Tibial artery (tissue), 4 donors: ENCODE results near the gene TTC7B.

ENCODE experiments used
- DNase-seq, 2 donors: peaks; one replicate each; pipeline ENCODE4 v3.0.0-alpha.2; 2019
- H3K27ac ChIP-seq, 2 donors: fragments of 200-600 bp; sonication (generic) in 1 of 2; 1 replicate in 1 of 2; 2 replicates in 1 of 2; pipeline ENCODE4 v1.5.1; 2018 to 2019; ENCODE audit warnings: mild to moderate bottlenecking in 1 of 2
- H3K27me3 ChIP-seq, 2 donors: fragments of 200-600 bp; sonication (generic) in 1 of 2; one replicate each; pipeline versions ENCODE4 v1.5.1 to v1.6.0; 2016 to 2019
- H3K36me3 ChIP-seq, 3 donors: fragments of 200-600 bp; sonication (generic) in 2 of 3; one replicate each; pipeline ENCODE4 v1.5.1; 2016 to 2019; ENCODE audit warnings: mild to moderate bottlenecking in 2 of 3
- H3K4me1 ChIP-seq, 4 donors: fragments of 200-600 bp; sonication (generic) in 2 of 4; 1 replicate in 3 of 4; 2 replicates in 1 of 4; pipeline ENCODE4 v1.5.1; 2016 to 2019
- H3K4me3 ChIP-seq, 2 donors: fragments of 200-600 bp; sonication (generic) in 1 of 2; 1 replicate in 1 of 2; 2 replicates in 1 of 2; pipeline ENCODE4 v1.5.1; 2018 to 2019; ENCODE audit warnings: mild to moderate bottlenecking in 2 of 2
- H3K9me3 ChIP-seq, 3 donors: fragments of 200-600 bp; sonication (generic) in 1 of 3; one replicate each; pipeline ENCODE4 v1.5.1; 2016 to 2019
- intact Hi-C: fragments of 100-400 bp; cut with DNase I; formaldehyde crosslinking; loops from one replicate; pipeline ENCODE4 v1.15.0; 2023; ENCODE audit warnings: low total_unique reads
- TF ChIP-seq, protein P1 (sequence below), 2 experiments: fragments of 200-600 bp in 1 of 2; fragments of 450-650 bp in 1 of 2; IDR thresholded peaks; one replicate each; pipeline ENCODE4 v1.5.1; 2017 to 2019; ENCODE audit warnings: antibody characterized with exemption in 2 of 2, mild to moderate bottlenecking in 1 of 2, moderate library complexity in 1 of 2

The TTC7B gene

DNA sequence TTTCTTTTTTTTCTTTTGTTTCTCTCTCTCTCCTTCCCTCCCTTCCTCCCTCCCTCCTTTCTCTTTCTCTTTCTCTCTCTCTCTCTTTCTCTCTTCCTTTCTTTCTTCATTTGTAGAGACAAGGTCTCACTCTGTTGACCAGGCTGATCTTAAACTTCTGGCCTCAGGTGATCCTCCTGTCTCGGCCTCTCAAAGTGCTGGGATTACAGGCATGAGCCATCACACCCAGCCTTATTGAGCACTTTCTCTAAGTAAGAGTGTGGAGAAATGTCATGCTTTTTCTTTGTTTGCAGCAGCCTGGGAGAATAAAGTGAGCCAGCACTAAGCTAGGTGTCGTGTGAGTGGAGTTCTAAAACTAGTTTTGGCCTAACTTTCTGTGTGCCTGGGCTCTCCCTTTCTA lies 74.0 kb downstream of the TTC7B start:
- Histone ChIP-seq H3K4me1 (peaks cover 0 to 22% (median 8%) of the 10 kb centered on the region in 4 donors), H3K4me3 (no peak overlapping the region), H3K27ac (peak overlapping the region; percentile 38 to 49), H3K9me3 (no peaks in the 10 kb centered on the region), H3K36me3 (no peaks in the 10 kb centered on the region), H3K27me3 (no peaks in the 10 kb centered on the region)
- TF ChIP-seq, protein P1, sequence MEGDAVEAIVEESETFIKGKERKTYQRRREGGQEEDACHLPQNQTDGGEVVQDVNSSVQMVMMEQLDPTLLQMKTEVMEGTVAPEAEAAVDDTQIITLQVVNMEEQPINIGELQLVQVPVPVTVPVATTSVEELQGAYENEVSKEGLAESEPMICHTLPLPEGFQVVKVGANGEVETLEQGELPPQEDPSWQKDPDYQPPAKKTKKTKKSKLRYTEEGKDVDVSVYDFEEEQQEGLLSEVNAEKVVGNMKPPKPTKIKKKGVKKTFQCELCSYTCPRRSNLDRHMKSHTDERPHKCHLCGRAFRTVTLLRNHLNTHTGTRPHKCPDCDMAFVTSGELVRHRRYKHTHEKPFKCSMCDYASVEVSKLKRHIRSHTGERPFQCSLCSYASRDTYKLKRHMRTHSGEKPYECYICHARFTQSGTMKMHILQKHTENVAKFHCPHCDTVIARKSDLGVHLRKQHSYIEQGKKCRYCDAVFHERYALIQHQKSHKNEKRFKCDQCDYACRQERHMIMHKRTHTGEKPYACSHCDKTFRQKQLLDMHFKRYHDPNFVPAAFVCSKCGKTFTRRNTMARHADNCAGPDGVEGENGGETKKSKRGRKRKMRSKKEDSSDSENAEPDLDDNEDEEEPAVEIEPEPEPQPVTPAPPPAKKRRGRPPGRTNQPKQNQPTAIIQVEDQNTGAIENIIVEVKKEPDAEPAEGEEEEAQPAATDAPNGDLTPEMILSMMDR (IDR thresholded peaks at IDR 0.05) = no peak
- no peak for DNase-seq
- intact Hi-C loops = no loop called here

- H3K36me3 ChIP-seq = no peaks in the 10 kb centered on the region
- intact Hi-C loops = no loop called here
- H3K27ac ChIP-seq = no peak overlapping the region
- H3K4me1 ChIP-seq = peaks cover 0 to 22% (median 8%) of the 10 kb centered on the region in 4 donors
- H3K9me3 ChIP-seq = no peaks in the 10 kb centered on the region
- no peak for DNase-seq
- H3K27me3 ChIP-seq = no peaks in the 10 kb centered on the region
- TF ChIP-seq, protein P1 (IDR thresholded peaks at IDR 0.05) = no peak
- no peak overlapping the region for H3K4me3 ChIP-seq
These were observed 74.6 kb downstream of the TTC7B start for GRCh38 chr14:90741682-90741946.

DNA sequence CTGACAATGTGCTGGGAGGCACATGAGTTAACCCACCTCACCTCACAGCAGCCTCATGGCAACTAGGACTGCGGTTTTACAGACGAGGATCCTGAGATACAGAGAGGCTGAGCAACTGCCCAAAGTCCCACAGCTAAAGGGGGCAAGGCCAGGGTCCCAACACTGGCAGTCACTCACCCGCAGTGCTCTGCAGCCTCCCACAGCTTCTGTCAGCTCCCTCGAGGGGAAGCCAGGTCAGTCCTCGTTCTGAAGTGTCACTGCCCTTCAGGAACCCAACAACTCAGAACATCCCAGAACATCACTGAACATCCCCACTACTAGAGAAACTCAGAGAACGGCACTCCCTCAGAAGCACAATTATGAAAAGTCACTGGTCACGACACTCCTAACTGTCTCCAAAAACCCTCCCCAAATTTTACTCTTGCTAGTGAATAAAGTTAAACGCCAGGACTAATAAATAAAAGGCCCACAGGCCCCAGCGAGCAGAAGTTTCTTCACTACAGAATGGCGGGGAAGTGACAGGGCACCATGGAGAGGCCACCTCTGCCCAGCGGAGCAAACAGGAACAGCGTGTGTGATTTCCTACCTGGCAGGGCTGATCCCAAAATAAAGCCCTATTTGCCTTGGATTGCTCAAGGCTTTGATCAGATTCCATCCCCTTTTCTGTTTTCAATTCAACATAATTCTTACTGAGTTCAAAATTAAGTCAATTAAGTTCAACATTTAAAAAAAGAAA lies 75.1 kb downstream of the TTC7B start:
- Histone ChIP-seq H3K4me1 (peaks cover 0 to 22% (median 8%) of the 10 kb centered on the region in 4 donors), H3K27ac (no peak overlapping the region), H3K27me3 (no peaks in the 10 kb centered on the region), H3K4me3 (no peak overlapping the region), H3K36me3 (no peaks in the 10 kb centered on the region), H3K9me3 (no peaks in the 10 kb centered on the region)
- intact Hi-C loops = no loop called here
- TF ChIP-seq, protein P1 (IDR thresholded peaks at IDR 0.05) = no peak
- DNase-seq = no peak

GRCh38 chr14:90740081-90740480 lies 76.1 kb downstream of the TTC7B start:
- TF ChIP-seq, protein P1 (IDR thresholded peaks at IDR 0.05) = no peak
- no peak for DNase-seq
- Histone ChIP-seq H3K4me3 (no peak overlapping the region), H3K9me3 (no peaks in the 10 kb centered on the region), H3K4me1 (peaks cover 0 to 22% (median 8%) of the 10 kb centered on the region in 4 donors), H3K27me3 (no peaks in the 10 kb centered on the region), H3K36me3 (no peaks in the 10 kb centered on the region), H3K27ac (no peak overlapping the region)
- intact Hi-C loops = no loop called here

GRCh38 chr14:90739318-90740068 lies 76.7 kb downstream of the TTC7B start:
- DNase-seq = no peak
- H3K27ac ChIP-seq = no peak overlapping the region
- no peak overlapping the region for H3K4me3 ChIP-seq

More at GRCh38 chr14:90739318-90740068, 76.7 kb downstream of the TTC7B start:
- intact Hi-C loops = no loop called here
- Histone ChIP-seq H3K4me1 (peaks cover 0 to 22% (median 8%) of the 10 kb centered on the region in 4 donors), H3K27me3 (no peaks in the 10 kb centered on the region), H3K36me3 (no peaks in the 10 kb centered on the region), H3K9me3 (no peaks in the 10 kb centered on the region)
- TF ChIP-seq, protein P1 (IDR thresholded peaks at IDR 0.05) = no peak
